HG02588 (cell line): ENCODE results near the gene XRCC5.
"Not testable (repeated sequence)": the region's sequence is repeated elsewhere in the genome, so short reads cannot be mapped to it uniquely, and the experiment has no call there.

ENCODE experiments used
- ATAC-seq: cut with Tn5 transposase; IDR thresholded peaks from one replicate; pipeline ENCODE4 v1.9.1; 2021; ENCODE audit warnings: mild to moderate bottlenecking, moderate library complexity; ENCODE audit not compliant: unreplicated experiment

The XRCC5 gene

DNA sequence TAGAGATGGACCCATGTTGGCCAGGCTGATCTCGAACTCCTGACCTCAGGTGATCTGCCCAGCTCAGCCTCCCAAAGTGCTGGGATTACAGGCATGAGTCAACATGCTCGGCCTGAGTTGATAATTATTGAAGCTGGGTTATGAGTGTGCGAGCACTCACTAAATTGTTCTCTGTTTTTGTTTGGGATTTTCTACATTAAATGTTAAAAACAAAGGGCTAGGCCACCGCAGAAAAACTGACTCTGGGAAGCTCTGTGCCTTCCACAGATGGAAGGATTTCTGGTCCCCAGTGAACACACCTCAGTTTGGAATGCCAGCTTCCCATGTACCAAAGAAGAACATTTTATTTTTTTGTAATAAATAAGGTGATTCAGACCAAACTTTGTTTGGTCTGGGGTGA lies 83.0 kb downstream of the XRCC5 start:
- no peak for ATAC-seq

DNA sequence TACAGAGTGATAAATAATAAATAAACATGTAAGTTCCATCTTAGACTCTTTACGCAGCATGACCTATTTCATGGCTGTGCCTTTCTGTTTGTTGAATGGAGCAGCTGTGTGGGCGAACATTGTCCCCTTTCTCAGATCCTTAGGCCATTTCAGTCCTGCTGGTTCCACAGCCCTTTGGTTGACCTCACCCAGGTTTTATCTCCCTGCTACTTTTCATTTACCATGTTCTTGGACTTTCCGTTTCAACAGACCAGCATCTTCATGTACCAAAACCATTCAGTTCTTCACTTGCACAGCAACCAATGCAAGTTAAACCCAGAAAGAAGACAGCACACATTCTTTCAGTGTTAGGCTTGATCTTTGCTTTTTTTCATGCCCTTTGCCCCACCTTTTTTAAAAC lies 83.8 kb downstream of the XRCC5 start:
- ATAC-seq = no peak

DNA sequence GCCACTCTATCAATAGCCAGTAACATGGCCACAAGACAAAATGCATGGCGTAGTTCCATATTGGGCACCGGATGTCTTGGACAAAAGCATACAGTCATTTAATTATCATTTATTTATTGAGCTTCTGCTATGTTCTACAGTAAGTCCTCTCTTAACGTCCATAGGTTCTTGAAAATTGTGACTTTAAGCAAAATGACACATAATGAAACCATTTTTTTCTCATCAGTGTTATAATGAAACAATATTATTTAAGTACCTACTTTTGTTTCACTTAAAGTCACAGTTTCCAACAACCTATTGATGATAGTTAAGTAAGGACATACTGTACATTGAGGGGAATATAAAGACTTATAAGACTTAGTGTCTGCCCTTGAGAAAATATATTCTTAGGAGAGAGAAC lies 84.9 kb downstream of the XRCC5 start:
- no peak for ATAC-seq

DNA sequence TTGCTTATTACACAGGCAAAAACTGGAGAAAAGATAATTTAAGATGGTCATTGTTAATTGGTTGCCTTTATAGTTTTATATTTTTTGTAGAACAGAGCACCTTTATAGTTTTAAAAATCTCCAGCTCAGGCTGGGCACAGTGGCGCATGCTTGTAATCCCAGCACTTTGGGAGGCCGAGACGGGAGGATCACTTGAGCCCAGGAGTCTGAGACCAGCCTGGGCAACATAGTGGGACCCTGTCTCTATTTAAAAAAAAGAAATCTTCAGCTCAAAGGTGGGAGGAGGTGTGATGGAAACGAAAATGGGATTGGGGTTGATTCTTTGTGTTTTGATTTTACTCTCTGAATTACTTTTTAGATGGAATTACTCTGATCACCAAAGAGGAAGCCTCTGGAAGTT lies 85.4 kb downstream of the XRCC5 start:
- ATAC-seq = no peak

DNA sequence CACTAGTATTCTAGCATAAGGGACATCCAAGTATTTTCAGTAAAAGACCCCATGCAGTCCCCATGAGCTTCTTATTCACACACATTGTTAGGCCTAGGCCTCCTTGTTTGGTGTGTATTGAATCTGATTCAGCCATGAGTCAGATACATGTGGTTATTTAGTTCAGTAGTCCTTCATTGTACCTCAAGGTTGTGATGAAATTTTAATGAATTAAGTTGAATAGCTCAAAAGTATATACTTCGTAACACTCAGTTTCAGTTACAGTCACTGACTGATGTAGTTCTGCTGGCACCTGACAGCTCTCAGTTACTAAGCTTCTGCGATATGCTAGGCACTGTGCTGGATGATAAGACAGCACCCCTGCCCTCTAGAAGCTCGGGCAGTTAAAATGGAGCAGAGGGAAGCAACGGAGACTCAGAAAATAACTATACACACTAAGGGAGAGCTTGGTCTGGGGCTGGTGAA lies 86.4 kb downstream of the XRCC5 start:
- no peak for ATAC-seq

DNA sequence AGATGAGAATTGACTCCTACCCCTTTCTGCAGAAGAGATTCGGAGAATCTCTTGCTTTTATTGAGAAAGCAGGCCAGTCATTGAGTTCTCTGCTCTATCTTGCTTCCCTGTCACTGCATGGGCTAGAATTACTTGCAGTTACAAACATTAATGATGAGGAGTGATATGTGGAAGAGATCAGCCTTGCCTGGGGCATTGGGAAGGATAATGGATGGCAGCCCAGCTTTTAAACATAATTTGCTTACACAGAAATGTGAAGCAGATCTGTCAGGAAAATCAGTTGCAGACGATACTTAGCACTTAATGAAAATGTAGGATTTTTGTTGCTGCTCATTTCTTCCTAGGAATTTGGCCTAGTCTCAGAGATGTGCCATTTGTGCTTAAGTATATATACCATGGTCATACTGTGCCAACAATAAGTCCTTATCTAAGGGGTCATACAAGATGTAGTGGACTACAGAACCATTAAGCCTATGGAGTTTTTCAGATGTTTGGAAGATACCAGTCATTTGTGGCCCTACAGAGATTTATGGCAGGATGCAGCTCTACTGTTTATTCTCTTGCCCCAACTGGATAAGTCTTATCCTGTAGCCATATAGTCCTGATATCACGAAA lies 92.7 kb downstream of the XRCC5 start:
- ATAC-seq = no peak

DNA sequence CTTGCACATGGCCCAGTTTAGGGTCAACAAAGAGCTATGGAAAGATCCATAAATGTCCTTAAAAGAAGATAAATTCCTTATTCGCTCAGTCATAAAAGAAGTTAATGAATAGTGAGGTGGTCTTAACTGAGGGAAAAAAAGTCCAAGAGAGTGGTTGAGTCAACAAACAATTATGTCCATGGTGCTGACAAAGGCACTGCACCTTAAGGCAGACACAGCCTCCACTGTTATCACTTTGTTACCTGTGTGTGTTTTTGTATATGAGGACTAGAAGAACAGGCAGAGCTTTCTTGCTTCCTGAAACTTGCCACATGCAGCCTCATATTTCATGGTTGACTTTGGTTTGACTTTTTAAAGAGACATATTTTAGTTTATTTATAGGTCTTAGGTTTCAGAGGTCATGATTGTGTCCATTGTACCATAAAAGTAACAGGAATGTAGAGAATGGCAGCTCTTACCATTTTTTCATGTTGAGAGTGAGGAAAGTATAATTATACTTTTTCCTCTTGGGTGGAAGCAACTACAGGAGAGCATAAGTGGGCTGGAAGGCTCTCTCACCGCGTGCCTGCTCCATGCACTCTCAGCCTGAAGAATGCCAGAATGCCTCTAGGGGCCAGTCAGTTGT lies 93.6 kb downstream of the XRCC5 start:
- no peak for ATAC-seq

DNA sequence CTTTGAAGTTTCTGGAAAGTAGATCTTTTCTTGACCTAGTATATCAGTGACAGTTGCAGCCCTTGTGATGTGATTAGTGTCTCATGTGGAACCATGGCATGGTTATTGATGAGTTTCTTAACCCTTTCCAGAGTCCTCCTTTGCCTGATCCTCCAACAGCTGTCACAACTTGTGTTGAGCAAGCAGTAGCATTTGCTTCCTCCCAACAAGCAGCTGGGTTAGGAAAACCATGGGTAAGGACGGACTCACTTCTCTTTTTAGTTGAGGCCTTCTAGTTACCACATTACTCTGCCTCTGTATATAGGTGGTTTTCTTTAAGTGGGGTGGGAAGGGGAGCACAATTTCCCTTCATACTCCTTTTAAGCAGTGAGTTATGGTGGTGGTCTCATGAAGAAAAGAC lies 96.3 kb downstream of the XRCC5 start:
- ATAC-seq = peak; percentile 18

DNA sequence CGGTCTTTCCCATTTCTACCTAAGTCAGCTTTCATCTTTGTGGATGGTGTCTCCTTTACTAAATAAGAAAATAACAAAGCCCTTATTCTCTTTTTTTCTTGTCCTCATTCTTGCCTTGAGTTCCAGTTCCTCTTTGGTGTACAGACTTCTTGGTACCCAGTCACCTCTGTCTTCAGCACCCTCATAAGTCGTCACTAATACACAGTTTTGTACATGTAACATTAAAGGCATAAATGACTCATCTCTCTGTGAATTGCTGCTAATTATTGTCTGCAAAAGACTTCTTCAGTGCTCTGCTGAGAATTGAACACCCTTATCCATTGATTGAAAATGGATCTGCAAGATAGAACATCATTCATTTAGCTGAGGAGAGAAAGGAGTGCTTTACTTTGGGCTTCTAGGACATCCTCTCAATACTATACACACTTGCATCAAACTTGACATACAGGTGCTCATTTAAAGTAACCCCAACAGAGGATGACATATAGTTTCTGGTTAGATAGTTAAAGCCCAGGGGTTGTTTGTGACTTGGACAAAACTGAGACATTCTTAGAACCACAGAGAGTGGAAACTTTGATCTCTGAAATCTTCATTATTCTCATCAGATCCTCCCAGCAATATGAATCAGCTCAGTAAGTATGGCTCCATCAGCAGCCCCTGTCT lies 97.0 kb downstream of the XRCC5 start:
- peak; percentile 63 for ATAC-seq

DNA sequence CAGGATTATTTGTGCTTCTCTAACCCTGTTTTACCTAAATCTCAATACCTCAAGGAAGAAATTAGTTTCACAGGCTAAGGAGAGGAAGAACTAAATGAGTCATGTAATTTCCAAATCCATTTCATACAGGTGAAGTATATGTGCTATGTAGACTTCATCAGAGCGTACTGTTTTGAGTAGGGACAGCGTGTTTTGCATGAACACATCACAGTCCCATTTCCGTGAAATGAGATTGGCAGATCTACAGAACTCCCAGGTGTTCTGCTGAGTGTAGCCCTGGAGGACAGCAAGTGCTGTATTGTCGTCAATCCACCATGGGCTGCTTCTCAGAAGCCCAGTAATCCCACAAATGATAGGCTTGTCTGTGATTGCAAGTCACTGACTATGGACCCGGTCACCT lies 97.7 kb downstream of the XRCC5 start:
- no peak for ATAC-seq

DNA sequence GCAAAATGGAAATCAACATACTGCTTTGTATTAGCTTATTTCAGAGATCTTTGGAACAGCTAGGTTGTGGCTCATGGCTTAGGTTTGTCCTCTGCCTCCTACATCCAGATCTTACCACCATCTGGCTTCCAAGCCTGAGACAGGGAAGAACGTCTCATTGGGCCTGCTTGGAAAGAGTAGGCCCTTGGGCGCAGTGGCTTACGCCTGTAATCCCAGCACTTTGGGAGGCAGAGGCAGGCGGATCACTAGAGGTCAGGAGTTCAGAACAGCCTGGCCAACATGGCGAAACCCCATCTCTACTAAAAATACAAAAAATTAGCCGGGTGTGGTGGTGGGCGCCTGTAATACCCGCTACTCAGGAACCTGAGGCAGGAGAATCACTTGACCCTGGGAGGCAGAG lies 99.5 kb downstream of the XRCC5 start:
- ATAC-seq = not testable (repeated sequence)

DNA sequence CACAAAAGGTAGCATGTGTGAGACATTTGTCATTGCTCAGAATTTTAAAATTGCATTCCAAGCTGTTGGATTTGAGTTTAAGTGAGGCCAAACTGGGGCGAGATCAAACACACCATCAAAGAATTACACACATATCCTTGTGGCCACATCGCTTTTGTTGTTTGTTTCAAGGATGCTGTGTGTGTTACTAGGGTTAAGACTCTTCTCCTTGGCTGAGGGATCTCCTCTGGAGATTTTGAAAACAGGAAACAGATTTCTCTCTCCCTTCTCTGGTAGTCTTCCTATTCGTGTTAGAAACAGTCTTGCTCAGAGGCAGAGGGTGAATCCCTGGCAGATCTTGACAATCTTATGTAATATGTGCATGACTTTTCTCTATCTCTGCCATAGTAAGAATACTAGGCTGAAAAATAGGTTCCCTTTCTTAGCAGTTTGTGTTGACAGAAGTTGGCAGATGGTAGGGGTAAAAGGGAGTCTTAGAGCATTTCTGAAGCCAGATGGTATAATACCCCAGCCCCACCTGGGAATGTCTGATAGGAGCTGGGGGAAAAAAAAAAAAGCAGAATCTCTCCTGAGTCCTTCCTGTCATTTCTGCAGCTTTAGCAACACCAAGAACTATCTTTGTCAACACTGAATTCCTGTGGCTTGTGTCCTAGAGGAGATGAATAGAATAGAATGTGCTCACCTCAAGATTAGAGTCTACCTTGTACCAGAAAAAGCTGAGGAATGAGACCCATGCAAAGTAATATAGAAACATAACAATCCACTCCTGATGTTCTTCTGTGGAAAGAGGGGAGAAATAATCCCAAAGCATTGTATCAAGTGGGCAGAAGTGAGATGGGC lies 101.8 kb downstream of the XRCC5 start:
- ATAC-seq = no peak

DNA sequence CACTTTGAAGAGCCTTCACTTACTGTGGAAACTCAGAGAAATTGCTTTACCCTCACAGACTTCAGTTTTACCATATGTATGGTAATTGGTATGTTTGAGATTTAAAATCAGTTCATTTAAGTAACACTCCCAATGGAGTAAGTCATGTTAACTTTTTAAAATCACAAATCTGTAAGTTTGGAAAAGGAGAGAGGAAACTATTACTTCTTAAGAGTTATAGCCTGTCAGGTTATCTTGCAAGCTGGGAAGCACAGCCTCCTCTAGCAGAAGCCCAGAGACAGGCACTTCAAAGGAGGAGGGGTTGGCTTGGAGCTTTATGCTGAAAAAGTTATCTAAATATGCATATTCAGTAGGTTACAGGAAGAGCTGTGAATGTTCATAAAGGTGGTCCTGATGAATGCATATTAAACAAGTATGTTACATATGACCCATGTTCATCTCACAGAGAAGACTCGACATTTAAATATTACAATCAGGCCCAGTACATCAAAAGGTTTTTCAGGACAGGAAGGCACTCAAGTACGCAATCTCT lies 102.5 kb downstream of the XRCC5 start:
- no peak for ATAC-seq

DNA sequence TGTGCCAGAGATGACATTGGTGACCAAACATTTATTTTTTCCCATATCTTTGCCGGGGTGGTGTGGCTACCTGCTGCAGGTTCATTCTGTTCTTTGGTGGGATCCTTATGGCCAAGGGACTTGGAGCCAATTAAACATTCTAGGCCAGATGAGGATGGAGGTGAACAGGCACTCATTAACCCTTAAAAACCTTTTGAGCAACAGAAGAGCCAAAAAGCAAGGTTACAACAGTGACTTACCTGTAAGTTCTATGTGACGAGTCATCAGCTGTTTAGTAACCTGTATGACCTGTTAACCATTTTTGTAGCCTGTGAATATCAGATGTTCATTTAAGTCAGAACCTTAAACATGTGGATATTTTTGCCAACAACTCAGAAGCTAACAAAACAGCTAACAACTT lies 105.6 kb downstream of the XRCC5 start:
- no peak for ATAC-seq

DNA sequence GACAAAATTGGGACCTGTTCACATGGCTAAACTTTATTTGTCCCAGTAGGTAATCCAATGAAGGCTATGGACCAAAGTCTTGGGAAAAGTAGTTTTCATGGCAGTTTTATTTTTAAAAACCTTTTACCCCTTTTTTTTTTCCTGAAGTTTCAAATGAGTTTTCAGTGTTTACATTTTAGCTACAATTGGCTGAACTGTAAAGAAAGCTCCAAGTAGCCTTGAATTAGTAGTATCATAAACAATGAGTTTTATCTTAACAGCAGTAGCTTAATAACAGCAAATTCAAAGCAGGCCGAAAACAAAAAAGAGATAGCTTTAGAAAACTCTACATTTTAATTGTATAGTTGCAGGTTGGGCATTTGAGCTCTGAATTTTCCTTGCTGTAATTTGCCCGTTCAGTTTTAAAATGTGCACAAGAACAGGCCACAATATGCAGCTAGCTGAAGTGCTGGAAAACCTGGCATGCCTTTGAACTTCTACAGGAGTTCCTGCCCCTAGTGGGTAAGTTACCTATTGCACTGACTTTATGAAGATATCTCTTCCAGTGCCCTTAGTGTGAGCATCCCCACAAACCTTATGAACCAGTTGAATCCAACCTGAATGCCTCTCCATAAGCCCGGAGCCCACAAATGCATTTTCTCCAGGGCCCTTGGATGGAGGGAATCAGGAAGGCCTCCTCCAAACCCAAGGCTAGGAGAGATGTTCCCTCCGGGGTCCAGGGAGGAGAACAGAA lies 106.7 kb downstream of the XRCC5 start:
- ATAC-seq = no peak

DNA sequence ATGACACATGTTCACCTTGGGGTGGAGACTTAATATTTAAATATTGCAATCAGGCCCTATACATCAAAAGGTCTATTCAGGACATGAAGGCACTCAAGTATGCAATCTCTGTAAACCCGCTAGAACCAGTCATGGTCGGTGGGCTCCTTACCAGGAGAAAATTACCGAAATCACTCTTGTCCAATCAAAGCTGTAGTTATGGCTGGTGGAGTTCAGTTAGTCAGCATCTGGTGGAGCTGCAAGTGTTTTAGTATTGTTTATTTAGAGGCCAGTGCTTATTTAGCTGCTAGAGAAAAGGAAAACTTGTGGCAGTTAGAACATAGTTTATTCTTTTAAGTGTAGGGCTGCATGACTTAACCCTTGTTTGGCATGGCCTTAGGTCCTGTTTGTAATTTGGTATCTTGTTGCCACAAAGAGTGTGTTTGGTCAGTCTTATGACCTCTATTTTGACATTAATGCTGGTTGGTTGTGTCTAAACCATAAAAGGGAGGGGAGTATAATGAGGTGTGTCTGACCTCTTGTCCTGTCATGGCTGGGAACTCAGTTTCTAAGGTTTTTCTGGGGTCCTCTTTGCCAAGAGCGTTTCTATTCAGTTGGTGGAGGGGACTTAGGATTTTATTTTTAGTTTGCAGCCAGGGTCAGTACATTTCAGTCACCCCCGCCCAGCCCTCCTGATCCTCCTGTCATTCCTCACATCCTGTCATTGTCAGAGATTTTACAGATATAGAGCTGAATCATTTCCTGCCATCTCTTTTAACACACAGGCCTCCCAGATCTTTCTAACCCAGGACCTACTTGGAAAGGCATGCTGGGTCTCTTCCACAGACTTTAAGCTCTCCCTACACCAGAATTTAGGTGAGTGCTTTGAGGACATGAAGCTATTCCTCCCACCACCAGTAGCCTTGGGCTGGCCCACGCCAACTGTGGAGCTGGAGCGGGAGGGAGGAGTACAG lies 108.1 kb downstream of the XRCC5 start:
- no peak for ATAC-seq

DNA sequence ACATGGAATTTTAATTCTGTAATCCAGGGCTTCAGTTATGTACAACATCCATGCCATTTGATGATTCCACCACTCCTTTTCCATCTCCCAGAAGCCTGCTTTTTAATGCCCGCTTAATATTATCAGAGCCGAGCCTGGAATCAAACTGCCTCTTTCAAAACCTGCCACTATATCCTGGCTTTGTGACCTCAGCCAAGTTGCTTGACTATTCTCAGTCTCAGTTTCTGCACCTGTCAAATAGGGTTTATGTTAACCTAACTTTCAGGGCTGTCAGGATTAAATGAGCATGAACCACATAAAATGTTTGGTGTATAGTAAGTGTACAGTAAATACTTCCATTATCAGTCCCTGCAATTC lies 108.7 kb downstream of the XRCC5 start:
- no peak for ATAC-seq

DNA sequence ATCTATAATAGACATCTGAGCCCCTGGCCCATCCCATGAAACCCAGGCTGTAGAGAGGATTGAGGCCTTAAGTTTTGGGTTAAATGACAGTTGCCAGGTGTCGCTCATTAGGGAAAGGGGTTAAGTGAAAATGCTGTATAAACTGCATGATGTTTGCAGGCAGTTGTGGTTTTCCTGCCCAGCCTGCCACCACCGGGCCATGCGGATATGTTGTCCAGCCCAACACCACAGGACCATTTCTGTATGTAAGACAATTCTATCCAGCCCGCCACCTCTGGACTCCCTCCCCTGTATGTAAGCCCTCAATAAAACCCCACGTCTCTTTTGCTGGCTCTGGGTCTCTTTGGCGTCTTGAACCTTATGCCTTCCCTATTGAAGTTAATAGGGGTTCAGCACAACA lies 110.7 kb downstream of the XRCC5 start:
- ATAC-seq = no peak

DNA sequence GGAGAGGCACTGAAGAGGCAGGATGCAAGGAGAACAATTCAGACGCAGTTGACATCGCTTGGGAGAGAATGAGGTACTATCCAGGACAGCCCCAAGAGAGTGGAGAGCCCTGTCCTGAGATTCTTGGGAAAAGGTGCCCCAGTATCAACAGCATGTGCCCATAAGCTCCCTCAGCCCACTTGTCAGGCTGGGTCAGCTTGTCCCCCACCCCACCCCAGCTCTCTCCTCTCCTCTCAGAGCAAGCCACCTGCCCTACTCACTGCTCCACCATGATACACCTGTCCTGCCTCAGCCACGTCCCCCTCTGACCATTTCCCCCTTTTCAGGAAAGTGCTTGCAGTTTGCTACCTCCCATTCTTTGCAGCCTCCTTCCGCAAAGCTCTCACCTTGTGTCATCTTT lies 111.8 kb downstream of the XRCC5 start:
- ATAC-seq = no peak

DNA sequence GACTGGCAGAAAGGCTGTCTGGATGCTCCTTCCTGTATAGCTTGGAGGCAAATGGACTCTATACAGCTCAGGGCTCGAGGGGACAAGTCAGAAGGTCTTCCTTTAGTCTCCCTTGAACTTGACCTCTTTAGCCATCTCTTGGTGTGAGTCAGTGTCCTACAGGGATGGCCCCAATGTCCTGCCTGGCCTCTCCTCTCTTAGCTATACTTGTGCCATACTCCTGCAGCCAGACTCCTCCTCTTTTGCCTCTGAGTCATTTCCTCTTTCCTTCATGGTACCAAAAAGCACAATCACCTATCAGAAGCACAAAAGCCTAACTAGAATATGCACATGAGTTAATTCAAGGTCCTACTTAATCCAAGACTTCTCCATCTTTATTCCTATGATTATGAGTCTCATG lies 112.7 kb downstream of the XRCC5 start:
- no peak for ATAC-seq
